Measurements from ENCODE around the gene FBXO38.

The FBXO38 gene

GRCh38 chr5:148482697-148483462 is 99.1 kb downstream of the FBXO38 start:
- peak; percentile 23 to 49 for DNase-seq

- no peak for DNase-seq
Observed at GRCh38 chr5:148483750-148484149, 100.0 kb downstream of the FBXO38 start.

- no peak for DNase-seq
Observed at GRCh38 chr5:148484651-148485050, 100.9 kb downstream of the FBXO38 start.

- DNase-seq, result no peak
Observed at GRCh38 chr5:148486456-148486855, 102.7 kb downstream of the FBXO38 start.

- DNase-seq, result no peak
Observed at GRCh38 chr5:148488757-148489156, 105.0 kb downstream of the FBXO38 start.

GRCh38 chr5:148491015-148491792 is 107.4 kb downstream of the FBXO38 start:
- no peak for DNase-seq

GRCh38 chr5:148491793-148492184 is 108.0 kb downstream of the FBXO38 start:
- no peak for DNase-seq

GRCh38 chr5:148492351-148492750 is 108.6 kb downstream of the FBXO38 start:
- no peak for DNase-seq
